GM12872 (cell line): ENCODE measurements around the gene SPRN.

ENCODE experiments used
- CTCF ChIP-seq: IDR thresholded peaks from 3 replicates; pipeline ENCODE4 v1.5.1; 2011; ENCODE audit warnings: low read depth, mild to moderate bottlenecking, low read length, moderate library complexity; ENCODE audit not compliant: insufficient read depth

The SPRN gene

GRCh38 chr10:133454204-133454893 lies 29.9 kb upstream of the SPRN start:
- no peak for TF ChIP-seq CTCF

GRCh38 chr10:133453516-133454203 lies 29.2 kb upstream of the SPRN start, which contains the start of gene SCART1:
Gene SCART1, plus strand, starts transcription at chr10:133453945. Its CDS starts 53 bp downstream, at chr10:133453998.
- no peak for TF ChIP-seq CTCF

GRCh38 chr10:133452453-133452852 lies 28.0 kb upstream of the SPRN start:
- TF ChIP-seq CTCF: no peak

- no peak for TF ChIP-seq CTCF
Measured at GRCh38 chr10:133451346-133451745, 26.9 kb upstream of the SPRN start.

GRCh38 chr10:133448120-133448519 lies 23.7 kb upstream of the SPRN start:
- no peak for TF ChIP-seq CTCF

GRCh38 chr10:133446979-133447378 lies 22.6 kb upstream of the SPRN start:
- no peak for TF ChIP-seq CTCF

GRCh38 chr10:133445751-133446708 lies 21.6 kb upstream of the SPRN start:
- no peak for TF ChIP-seq CTCF
